ENCODE measurements around the gene MVD. TPM values are rescaled to one million over a fixed set of nuclear protein-coding genes. Genes with fewer than 3 reads are reported as not detected.

MVD gene
- total RNA-seq, 4 donors from 2014 or later, result 32.7 to 49.4 (median 39.9) TPM

GRCh38 chr16:88631920-88632586, 30.8 kb downstream of the MVD start:
- Histone ChIP-seq H3K36me3 (peaks cover 0 to 73% (median 12%) of the 10 kb centered on the region in 3 donors), H3K4me1 (peaks cover 0 to 19% (median 8%) of the 10 kb centered on the region in 4 donors), H3K4me3 (no peak overlapping the region), H3K27ac (no peak overlapping the region), H3K27me3 (peaks cover 0 to 28% of the 10 kb centered on the region in 2 donors), H3K9me3 (no peaks in the 10 kb centered on the region)
- 87 to 89% methylated on average over 23 to 30 of the region's 30 CpGs for WGBS, 2 donors
- no peak for DNase-seq (ENCODE audit: low spot score in 2 of 2)
- no peak for TF ChIP-seq EP300 (IDR thresholded peaks at IDR 0.05)
- TF ChIP-seq, protein P1, sequence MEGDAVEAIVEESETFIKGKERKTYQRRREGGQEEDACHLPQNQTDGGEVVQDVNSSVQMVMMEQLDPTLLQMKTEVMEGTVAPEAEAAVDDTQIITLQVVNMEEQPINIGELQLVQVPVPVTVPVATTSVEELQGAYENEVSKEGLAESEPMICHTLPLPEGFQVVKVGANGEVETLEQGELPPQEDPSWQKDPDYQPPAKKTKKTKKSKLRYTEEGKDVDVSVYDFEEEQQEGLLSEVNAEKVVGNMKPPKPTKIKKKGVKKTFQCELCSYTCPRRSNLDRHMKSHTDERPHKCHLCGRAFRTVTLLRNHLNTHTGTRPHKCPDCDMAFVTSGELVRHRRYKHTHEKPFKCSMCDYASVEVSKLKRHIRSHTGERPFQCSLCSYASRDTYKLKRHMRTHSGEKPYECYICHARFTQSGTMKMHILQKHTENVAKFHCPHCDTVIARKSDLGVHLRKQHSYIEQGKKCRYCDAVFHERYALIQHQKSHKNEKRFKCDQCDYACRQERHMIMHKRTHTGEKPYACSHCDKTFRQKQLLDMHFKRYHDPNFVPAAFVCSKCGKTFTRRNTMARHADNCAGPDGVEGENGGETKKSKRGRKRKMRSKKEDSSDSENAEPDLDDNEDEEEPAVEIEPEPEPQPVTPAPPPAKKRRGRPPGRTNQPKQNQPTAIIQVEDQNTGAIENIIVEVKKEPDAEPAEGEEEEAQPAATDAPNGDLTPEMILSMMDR (IDR thresholded peaks at IDR 0.05), result no peak
- no peak for TF ChIP-seq POLR2A (IDR thresholded peaks at IDR 0.05)

- DNase-seq (ENCODE audit: low spot score in 2 of 2), result no peak
- TF ChIP-seq POLR2A (IDR thresholded peaks at IDR 0.05), result no peak
- TF ChIP-seq EP300 (IDR thresholded peaks at IDR 0.05), result no peak
- TF ChIP-seq, protein P1 (IDR thresholded peaks at IDR 0.05), result no peak
- Histone ChIP-seq H3K9me3 (no peaks in the 10 kb centered on the region), H3K27me3 (peaks cover 0 to 21% of the 10 kb centered on the region in 2 donors), H3K4me3 (no peak overlapping the region), H3K4me1 (peaks cover 0 to 19% (median 8%) of the 10 kb centered on the region in 4 donors), H3K36me3 (peaks cover 0 to 80% (median 12%) of the 10 kb centered on the region in 3 donors), H3K27ac (no peak overlapping the region)
- 69% methylated on average over 16 of the region's 16 CpGs for WGBS, 2 donors
These were observed 31.5 kb downstream of the MVD start for GRCh38 chr16:88631384-88631783.

GRCh38 chr16:88630941-88631340, 31.9 kb downstream of the MVD start:
- TF ChIP-seq EP300 (IDR thresholded peaks at IDR 0.05) (no peak), POLR2A (IDR thresholded peaks at IDR 0.05) (no peak)
- TF ChIP-seq, protein P1 (IDR thresholded peaks at IDR 0.05), result no peak
- H3K36me3 ChIP-seq, result peaks cover 0 to 84% (median 12%) of the 10 kb centered on the region in 3 donors
- peaks cover 0 to 18% of the 10 kb centered on the region in 2 donors for H3K27me3 ChIP-seq
- no peak for DNase-seq (ENCODE audit: low spot score in 2 of 2)
- no peak overlapping the region for H3K4me3 ChIP-seq
- peaks cover 0 to 19% (median 8%) of the 10 kb centered on the region in 4 donors for H3K4me1 ChIP-seq
- H3K27ac ChIP-seq, result no peak overlapping the region
- no peaks in the 10 kb centered on the region for H3K9me3 ChIP-seq
- 86 to 90% methylated on average over 19 to 23 of the region's 23 CpGs for WGBS, 2 donors

DNA sequence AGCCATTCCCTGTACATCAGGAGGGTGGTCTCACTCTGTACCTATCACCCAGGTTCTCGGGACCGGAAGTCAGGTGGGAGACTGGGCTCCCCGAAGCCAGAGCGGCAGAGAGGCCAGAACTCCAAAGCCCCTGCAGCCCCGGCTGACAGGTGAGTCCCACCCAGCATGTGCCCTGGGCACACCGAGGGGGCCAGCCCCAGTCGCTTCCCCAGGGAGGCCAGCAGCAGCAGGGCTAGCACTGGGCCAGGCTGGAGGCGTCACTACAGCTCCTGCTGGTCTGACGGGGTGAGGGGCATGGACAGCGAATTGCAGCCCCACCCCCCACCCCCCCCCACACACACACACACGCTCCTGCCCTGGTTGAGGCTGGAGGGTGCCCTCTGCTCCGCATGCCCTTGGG, 32.5 kb downstream of the MVD start:
- TF ChIP-seq POLR2A (IDR thresholded peaks at IDR 0.05) (no peak), EP300 (IDR thresholded peaks at IDR 0.05) (no peak)
- TF ChIP-seq, protein P1 (IDR thresholded peaks at IDR 0.05), result no peak
- Histone ChIP-seq H3K4me1 (peaks cover 0 to 19% (median 8%) of the 10 kb centered on the region in 4 donors), H3K27me3 (peaks cover 0 to 15% of the 10 kb centered on the region in 2 donors), H3K36me3 (peaks cover 0 to 90% (median 12%) of the 10 kb centered on the region in 3 donors), H3K9me3 (no peaks in the 10 kb centered on the region), H3K27ac (no peak overlapping the region), H3K4me3 (no peak overlapping the region)
- 75 to 98% methylated on average over 5 to 8 of the region's 12 CpGs for WGBS, 2 donors
- DNase-seq (ENCODE audit: low spot score in 2 of 2), result no peak

DNA sequence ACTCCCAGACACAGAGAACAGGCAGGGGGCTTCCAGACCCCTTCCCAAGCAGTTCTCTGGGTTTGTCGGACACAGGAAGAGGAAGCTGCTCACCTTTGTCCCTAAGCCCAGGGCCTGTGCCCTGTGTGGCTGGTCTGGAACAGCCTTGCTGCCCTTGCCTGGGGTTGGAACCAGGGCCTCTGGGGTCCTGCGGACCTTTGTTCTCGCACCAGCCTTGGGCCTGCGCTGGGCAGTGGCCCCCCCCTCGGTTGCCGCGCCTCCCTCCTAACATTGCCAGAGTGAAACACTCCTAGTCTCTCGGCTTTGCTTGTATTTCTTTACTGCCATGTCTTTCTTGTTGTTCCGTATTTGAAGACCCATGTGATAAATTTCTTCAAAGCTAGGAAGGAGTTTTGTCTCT, 33.1 kb downstream of the MVD start:
- Histone ChIP-seq H3K27me3 (peaks cover 0 to 9% of the 10 kb centered on the region in 2 donors), H3K27ac (no peak overlapping the region), H3K4me3 (no peak overlapping the region), H3K9me3 (no peaks in the 10 kb centered on the region), H3K4me1 (peaks cover 0 to 16% (median 7%) of the 10 kb centered on the region in 4 donors), H3K36me3 (peaks cover 0 to 96% (median 12%) of the 10 kb centered on the region in 3 donors)
- TF ChIP-seq POLR2A (IDR thresholded peaks at IDR 0.05), result no peak
- TF ChIP-seq EP300 (IDR thresholded peaks at IDR 0.05), result no peak
- TF ChIP-seq, protein P1 (IDR thresholded peaks at IDR 0.05), result no peak
- WGBS, 2 donors, result 82 to 87% methylated on average over 9 of the region's 9 CpGs
- DNase-seq (ENCODE audit: low spot score in 2 of 2), result no peak

Data from tibial nerve (tissue), 4 donors.